Choroid plexus epithelial cell (primary cell): ENCODE measurements around the gene WNT7B.

ENCODE experiments used
- DNase-seq: peaks from one replicate; pipeline ENCODE4 v3.0.0-alpha.2; 2010; ENCODE audit warnings: low read depth
- H3K4me3 ChIP-seq: 2 replicates; pipeline ENCODE4 v1.5.1; 2011; ENCODE audit warnings: low read depth, mild to moderate bottlenecking, control low read depth, low read length, moderate library complexity
- TF ChIP-seq, protein P1 (sequence below): conservative IDR thresholded peaks from 2 replicates; pipeline ENCODE4 v1.5.1; 2011; ENCODE audit warnings: low read depth, mild to moderate bottlenecking, control low read depth, inconsistent platforms, low read length, moderate library complexity

WNT7B gene

DNA sequence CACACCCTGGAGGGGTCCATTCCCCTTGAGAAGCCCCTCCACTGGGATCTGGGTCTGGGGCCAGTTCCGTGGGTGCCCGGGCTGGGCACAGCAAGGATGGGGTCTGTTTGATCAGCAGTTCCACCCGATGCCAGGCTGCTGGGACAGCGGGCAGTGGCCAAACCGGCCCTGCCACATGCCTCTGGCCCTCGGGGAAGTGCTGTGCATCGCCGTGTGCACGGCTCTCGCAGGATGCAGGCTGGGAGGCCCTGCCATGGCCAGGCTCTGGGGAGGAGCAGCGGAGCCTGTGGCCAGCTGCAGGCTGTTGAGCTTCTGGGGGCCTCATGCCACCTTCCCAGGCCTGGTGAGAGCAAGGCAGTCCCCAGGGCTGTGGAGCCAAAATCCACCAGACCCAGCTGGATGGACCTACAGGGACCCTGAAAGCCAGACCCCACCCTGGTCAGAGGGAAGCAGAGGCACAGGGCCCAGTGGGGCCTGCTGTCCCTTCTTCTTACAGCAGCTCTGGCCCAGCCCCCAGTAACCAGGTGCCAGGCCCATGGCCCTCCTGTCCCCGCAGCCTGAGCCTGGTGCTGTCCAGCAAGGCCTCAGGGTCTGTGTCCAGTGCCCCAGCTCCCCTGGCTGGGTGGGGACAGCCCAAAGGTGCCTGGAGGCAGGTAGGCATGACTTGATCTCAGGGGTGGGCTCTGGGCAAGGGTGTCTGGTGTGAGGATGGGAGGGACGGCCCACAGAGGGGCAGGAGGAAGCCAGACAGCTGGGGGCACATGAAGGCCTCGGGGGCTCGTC, 57.3 kb downstream of the WNT7B start:
- TF ChIP-seq, protein P1, sequence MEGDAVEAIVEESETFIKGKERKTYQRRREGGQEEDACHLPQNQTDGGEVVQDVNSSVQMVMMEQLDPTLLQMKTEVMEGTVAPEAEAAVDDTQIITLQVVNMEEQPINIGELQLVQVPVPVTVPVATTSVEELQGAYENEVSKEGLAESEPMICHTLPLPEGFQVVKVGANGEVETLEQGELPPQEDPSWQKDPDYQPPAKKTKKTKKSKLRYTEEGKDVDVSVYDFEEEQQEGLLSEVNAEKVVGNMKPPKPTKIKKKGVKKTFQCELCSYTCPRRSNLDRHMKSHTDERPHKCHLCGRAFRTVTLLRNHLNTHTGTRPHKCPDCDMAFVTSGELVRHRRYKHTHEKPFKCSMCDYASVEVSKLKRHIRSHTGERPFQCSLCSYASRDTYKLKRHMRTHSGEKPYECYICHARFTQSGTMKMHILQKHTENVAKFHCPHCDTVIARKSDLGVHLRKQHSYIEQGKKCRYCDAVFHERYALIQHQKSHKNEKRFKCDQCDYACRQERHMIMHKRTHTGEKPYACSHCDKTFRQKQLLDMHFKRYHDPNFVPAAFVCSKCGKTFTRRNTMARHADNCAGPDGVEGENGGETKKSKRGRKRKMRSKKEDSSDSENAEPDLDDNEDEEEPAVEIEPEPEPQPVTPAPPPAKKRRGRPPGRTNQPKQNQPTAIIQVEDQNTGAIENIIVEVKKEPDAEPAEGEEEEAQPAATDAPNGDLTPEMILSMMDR, result no peak
- no peak overlapping the region for H3K4me3 ChIP-seq

DNA sequence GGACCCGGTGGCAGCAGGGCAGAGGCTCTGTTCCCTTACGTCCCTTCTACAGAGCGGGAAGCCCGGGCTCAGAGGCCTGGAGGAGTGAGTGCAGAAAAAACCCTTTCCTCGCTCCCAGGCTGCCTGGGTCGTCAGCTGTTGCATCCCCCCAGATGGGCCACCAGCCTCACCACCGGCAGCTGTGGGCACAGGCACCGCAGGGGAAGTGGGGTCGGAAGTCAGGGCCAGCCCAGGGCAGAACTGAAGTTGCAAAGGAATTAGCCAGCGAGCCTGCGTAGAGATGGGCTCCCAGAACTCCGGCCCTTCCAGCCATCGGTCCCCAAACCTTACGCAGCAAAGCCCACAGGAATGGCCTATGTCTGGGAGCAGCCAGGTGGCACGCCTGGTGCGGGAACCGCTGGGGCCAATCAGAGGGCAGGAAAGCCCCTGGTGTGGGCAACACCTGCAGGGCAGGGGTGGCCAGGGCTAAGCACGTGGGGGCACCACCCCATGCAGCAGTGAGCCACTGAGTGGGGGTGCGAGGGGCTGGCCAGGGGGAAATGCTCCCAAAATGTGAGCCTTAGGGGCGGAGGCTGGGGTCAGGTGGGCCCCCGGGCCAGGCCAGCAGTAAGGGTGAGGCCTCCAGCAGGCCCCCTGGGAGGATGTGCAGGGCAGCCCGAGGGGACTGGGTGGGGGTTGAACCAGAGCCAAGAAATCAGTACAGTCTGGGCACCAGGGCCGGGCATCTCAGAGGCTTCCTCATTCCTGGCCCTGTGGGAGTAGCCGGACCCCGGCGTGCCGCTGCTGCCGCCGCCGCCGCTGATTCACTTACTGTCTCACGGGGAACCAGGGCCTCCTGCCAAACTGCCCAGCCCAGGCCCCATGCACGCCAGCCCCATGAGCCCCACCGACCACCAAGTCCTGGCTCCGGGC, 58.2 kb downstream of the WNT7B start:
- no peak overlapping the region for H3K4me3 ChIP-seq
- TF ChIP-seq, protein P1, result no peak
- no peak for DNase-seq

More for the DNA sequence above, 57.3 kb downstream of the WNT7B start:
- DNase-seq, result no peak

DNA sequence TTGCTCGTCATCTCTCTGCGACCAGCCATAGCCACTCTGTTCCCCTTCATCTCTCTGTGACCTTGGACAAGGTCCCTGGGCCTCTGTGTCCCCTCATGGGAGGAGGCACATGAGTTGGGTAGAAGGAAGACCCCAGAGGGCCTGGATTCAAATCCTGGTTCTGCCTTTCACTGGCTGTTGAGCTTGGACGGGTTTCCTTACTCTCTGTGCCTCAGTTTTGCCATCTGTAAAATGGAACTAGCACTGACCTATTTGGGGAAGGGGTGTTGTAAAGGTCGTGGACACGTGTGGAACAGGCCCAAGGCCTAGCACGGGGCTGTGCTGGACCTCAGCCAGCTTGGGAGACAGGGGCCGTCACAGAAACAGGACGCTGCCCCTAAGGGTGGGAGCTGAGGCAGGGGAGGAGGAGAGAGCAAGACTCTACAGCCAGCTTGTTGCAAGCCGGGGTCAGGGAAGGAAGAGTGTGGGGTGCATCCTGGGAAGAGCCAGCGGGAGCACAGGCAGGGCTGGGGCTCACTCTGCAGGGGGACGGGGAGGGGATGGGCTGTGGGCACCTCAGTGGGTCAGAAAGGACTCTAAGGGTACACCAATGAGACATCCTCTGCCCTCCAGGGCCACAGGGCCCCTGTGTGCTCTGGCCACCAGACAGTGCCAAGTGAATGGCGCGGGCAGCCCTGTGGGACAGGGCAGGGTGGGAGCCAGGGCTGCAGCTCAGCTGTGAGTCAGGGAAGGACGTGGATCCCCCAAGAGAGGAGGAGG, 59.1 kb downstream of the WNT7B start:
- no peak overlapping the region for H3K4me3 ChIP-seq
- no peak for DNase-seq
- TF ChIP-seq, protein P1, result no peak

DNA sequence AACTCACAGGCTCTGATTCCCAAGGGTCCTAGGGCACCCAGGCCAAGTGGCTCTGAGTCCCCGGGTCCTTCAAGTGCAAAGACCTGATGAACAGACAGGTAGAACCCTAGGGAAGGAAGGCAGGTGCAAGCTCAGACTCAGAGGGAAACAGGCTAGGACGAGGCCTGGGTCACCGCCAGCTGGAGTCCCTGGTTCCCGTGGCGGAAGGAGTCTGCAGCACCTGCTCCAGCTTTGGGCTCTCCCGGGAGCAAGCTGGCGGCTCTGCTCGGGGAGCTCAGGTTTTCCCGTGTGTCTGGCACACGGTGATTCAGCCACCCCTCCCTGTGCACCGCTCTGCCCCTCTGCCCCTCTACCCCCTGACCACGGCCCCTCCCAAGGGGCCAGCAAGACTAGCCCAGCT, 59.8 kb downstream of the WNT7B start:
- TF ChIP-seq, protein P1, result no peak
- no peak overlapping the region for H3K4me3 ChIP-seq
- no peak for DNase-seq

DNA sequence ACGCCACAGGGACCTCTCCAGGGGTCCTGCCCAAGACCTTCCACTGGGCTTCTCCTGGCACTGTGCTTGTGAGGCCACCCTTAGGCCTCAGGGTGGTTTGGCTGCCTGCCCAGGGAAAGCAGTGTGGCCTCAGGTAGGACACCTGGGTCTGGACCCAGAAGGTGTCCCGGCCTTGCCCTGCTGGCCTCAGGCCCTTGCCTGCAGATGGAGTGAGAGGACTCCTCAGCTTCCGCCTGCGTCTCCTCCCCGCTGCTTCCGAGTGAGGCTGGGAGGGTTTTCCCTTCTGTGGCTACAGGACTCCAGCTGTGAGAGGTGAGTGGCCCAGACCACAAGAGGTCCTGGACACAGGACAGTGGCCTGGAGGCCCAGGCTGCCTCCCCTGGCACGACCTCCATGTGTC, 60.4 kb downstream of the WNT7B start:
- DNase-seq, result peak; percentile 59
- H3K4me3 ChIP-seq, result no peak overlapping the region
- TF ChIP-seq, protein P1, result no peak

DNA sequence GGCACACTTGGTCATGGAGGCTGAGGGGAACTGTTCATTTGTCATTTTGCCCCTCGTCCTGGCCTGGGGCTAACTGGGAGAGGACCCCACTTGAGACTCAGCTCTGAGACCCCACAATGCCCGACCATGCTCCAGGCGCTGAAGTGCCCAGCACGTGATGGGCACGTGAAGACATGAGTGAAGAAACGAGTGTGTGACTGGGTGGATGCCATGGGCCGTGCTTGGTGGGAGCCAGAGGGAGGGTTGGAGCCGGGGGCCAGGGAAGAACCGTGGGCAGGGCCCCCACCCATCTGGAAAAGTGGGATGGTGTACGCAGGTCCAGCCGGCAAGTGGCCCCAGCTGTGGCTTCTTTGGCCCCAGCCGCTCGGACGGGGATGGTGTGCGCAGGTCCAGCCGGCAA, 61.1 kb downstream of the WNT7B start:
- no peak overlapping the region for H3K4me3 ChIP-seq
- DNase-seq, result no peak
- TF ChIP-seq, protein P1, result no peak
